ENCODE data around the gene PRODH2.

GRCh38 chr19:35852029-35852780, 39.6 kb upstream of the PRODH2 start, which contains the start of gene NPHS1:
- TF ChIP-seq ZNF121 (CRISPR knock-in tag; IDR thresholded peaks at IDR 0.05) (0 out of 2 replicates have a peak, but pooled peaks have one; percentile 35), ZNF263 (CRISPR knock-in tag; IDR thresholded peaks at IDR 0.05; ENCODE audit: low read depth) (no peak), NR1H2 (CRISPR knock-in tag; IDR thresholded peaks at IDR 0.05) (no peak), USF2 (CRISPR knock-in tag; IDR thresholded peaks at IDR 0.05) (no peak), ETV6 (CRISPR knock-in tag; IDR thresholded peaks at IDR 0.05) (no peak), E2F4 (CRISPR knock-in tag; IDR thresholded peaks at IDR 0.05; ENCODE audit: borderline replicate concordance, low read depth) (no peak), ZBTB21 (CRISPR knock-in tag; IDR thresholded peaks at IDR 0.05; ENCODE audit: borderline replicate concordance) (no peak), MAX (CRISPR knock-in tag; IDR thresholded peaks at IDR 0.05) (no peak), TCF7 (CRISPR knock-in tag; IDR thresholded peaks at IDR 0.05; ENCODE audit: low read depth) (no peak)
- TF ChIP-seq, protein P1, sequence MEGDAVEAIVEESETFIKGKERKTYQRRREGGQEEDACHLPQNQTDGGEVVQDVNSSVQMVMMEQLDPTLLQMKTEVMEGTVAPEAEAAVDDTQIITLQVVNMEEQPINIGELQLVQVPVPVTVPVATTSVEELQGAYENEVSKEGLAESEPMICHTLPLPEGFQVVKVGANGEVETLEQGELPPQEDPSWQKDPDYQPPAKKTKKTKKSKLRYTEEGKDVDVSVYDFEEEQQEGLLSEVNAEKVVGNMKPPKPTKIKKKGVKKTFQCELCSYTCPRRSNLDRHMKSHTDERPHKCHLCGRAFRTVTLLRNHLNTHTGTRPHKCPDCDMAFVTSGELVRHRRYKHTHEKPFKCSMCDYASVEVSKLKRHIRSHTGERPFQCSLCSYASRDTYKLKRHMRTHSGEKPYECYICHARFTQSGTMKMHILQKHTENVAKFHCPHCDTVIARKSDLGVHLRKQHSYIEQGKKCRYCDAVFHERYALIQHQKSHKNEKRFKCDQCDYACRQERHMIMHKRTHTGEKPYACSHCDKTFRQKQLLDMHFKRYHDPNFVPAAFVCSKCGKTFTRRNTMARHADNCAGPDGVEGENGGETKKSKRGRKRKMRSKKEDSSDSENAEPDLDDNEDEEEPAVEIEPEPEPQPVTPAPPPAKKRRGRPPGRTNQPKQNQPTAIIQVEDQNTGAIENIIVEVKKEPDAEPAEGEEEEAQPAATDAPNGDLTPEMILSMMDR (IDR thresholded peaks at IDR 0.05) = no peak
- TF ChIP-seq, protein P2, sequence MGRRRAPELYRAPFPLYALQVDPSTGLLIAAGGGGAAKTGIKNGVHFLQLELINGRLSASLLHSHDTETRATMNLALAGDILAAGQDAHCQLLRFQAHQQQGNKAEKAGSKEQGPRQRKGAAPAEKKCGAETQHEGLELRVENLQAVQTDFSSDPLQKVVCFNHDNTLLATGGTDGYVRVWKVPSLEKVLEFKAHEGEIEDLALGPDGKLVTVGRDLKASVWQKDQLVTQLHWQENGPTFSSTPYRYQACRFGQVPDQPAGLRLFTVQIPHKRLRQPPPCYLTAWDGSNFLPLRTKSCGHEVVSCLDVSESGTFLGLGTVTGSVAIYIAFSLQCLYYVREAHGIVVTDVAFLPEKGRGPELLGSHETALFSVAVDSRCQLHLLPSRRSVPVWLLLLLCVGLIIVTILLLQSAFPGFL (CRISPR knock-in tag; IDR thresholded peaks at IDR 0.05; ENCODE audit: borderline replicate concordance) = no peak

All from WTC11 (cell line).